BJ (cell line): ENCODE measurements around the gene PHACTR3. TPM values are rescaled to one million over a fixed set of nuclear protein-coding genes. Genes with fewer than 3 reads are reported as not detected.

Source experiments
- CTCF ChIA-PET: fragments of 350-600 bp; formaldehyde crosslinking; extraction: SDS; loops from one replicate; lab custom pipeline; 2021; ENCODE audit warnings: antibody characterized with exemption, inconsistent platforms; lab: Yijun Ruan, JAX
- POLR2A ChIA-PET: fragments of 300-600 bp; sonication (Branson Sonifier 250); formaldehyde crosslinking; extraction: SDS; loops from one replicate; lab custom pipeline; 2021; ENCODE audit warnings: antibody characterized with exemption; lab: Charles Lee
- DNase-seq: peaks from one replicate; pipeline ENCODE4 v3.0.0-alpha.2; 2011; ENCODE audit warnings: low read depth
- H3K27me3 ChIP-seq: 2 replicates; pipeline ENCODE4 v1.6.0; 2011; ENCODE audit warnings: low read length; ENCODE audit not compliant: control insufficient read depth, insufficient read depth
- H3K36me3 ChIP-seq: 2 replicates; pipeline ENCODE4 v1.5.1; 2011; ENCODE audit warnings: low read length; ENCODE audit not compliant: control insufficient read depth, insufficient read depth
- H3K4me3 ChIP-seq: 2 replicates; pipeline ENCODE4 v1.5.1; 2011; ENCODE audit warnings: low read depth, mild to moderate bottlenecking, control low read depth, low read length
- CTCF ChIP-seq: IDR thresholded peaks from 2 replicates; pipeline ENCODE4 v1.5.1; 2011; ENCODE audit warnings: low read depth, mild to moderate bottlenecking, control low read depth, inconsistent platforms, low read length, moderate library complexity; ENCODE audit not compliant: insufficient read depth
- polyA plus RNA-seq: library from polyadenylated mRNA; depleted of rRNA; stranded (reverse); fragments of >200 nt; gene quantifications from 2 replicates; pipeline ENCODE4 v1.2.3, GENCODE V29; 2011

Gene PHACTR3
- polyA plus RNA-seq, 1 experiment = not detected

DNA sequence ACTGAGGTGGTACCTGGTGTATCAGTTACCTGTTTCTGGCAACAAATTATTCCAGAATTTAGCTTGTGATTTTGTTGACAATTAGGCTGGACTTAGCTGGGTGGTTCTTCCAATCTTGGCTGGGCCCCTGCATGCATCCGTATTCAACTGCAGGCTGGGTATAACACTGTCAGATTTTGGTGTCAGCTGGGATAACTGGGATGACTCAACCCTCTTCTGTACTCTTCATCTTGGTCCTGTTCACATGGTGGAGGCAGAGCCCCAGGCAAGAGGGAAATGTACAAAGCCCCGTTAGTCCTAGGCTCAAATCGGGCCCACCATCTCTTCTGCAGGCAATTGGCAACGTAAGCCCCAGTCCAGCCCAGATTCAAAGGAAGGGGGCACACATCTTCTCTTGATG is 89.2 kb downstream of the PHACTR3 start:
- H3K36me3 ChIP-seq = no peaks in the 10 kb centered on the region
- H3K27me3 ChIP-seq = no peaks in the 10 kb centered on the region
- POLR2A ChIA-PET = no interaction called here
- no peak for DNase-seq
- no peak for TF ChIP-seq CTCF
- CTCF ChIA-PET = no interaction called here
- no peak overlapping the region for H3K4me3 ChIP-seq

DNA sequence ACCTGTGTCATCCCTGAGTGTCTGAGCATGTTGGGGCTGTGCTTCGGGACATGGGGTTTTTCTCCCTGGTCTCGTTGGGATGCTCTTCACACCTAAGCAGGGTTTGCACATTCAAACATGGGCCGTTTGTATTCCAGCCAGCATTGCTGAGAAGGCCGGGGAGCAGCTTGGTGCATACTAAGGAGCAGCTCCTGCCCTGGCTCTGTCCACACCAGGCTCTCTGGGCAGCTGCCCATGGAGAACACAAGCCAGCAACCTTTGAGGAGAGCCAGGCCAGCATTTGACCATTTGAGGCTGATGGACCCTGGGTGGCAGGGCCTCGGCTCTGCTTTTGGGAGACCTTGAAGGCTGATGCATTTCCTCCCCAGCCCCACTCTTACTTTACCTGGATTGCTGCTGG is 92.1 kb downstream of the PHACTR3 start:
- POLR2A ChIA-PET = no interaction called here
- no peak for TF ChIP-seq CTCF
- DNase-seq = no peak
- CTCF ChIA-PET = no interaction called here
- H3K36me3 ChIP-seq = no peaks in the 10 kb centered on the region
- no peak overlapping the region for H3K4me3 ChIP-seq
- H3K27me3 ChIP-seq = no peaks in the 10 kb centered on the region

- no peak for TF ChIP-seq CTCF
- POLR2A ChIA-PET = no interaction called here
Measured at GRCh38 chr20:59697068-59697467, 92.7 kb downstream of the PHACTR3 start.

GRCh38 chr20:59698598-59698997 is 94.3 kb downstream of the PHACTR3 start:
- ChIA-PET CTCF (interaction anchor here (0.7 kb wide), 1 partner anchor 15 kb away, joined by 5 read pairs; no protein-coding TSS in a partner anchor), POLR2A (no interaction called here)
- Histone ChIP-seq H3K4me3 (no peak overlapping the region), H3K27me3 (no peaks in the 10 kb centered on the region), H3K36me3 (no peaks in the 10 kb centered on the region)
- TF ChIP-seq CTCF = no peak
- no peak for DNase-seq

More at GRCh38 chr20:59697068-59697467, 92.7 kb downstream of the PHACTR3 start:
- no peak for DNase-seq
- H3K27me3 ChIP-seq = no peaks in the 10 kb centered on the region
- H3K36me3 ChIP-seq = no peaks in the 10 kb centered on the region
- H3K4me3 ChIP-seq = no peak overlapping the region
- CTCF ChIA-PET = no interaction called here

DNA sequence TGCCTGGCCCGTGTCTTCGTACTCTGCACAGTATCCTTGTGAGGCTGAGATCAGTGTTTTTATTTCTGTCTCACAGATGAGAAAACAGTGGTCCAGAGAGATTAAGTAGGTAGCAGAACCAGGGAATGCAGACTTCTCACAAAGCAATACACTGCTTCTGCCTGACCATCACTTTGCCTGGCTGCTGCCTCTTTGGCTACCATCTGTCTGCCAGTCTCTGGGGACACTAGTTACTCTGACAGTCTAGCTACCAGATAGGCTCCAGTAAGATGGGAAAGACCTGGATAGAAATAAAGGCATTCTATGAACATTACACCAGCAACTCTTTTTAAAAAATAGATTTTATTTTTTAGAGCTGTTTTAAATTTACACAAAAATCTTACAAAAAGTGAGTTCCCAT is 96.9 kb downstream of the PHACTR3 start:
- no peak overlapping the region for H3K4me3 ChIP-seq
- no peaks in the 10 kb centered on the region for H3K36me3 ChIP-seq
- TF ChIP-seq CTCF = no peak
- H3K27me3 ChIP-seq = no peaks in the 10 kb centered on the region
- CTCF ChIA-PET = no interaction called here
- POLR2A ChIA-PET = no interaction called here
- no peak for DNase-seq
